Naive thymus-derived CD4-positive, alpha-beta T cell (primary cell): ENCODE data around the gene GABRG3. TPM values are rescaled to one million over a fixed set of nuclear protein-coding genes. Genes with fewer than 3 reads are reported as not detected.

ENCODE experiments used
- ATAC-seq: fragments of 150-1000 bp; cut with Tn5 transposase; 2 replicates; pipeline ENCODE4 v1.10.0; 2021; ENCODE audit warnings: mild to moderate bottlenecking, moderate library complexity
- CTCF ChIA-PET: fragments of 350-600 bp; sonication (Branson Sonifier 250); formaldehyde crosslinking; loops from one replicate; lab custom pipeline; 2021; ENCODE audit warnings: antibody characterized with exemption; lab: Charles Lee
- POLR2A ChIA-PET: fragments of 350-600 bp; sonication (Branson Sonifier 250); formaldehyde crosslinking; loops from one replicate; lab custom pipeline; 2021; ENCODE audit warnings: antibody characterized with exemption, inconsistent platforms; lab: Charles Lee
- DNase-seq, 9 donors: peaks; one replicate each; pipeline versions ENCODE4 v3.0.0 to v3.0.0-alpha.2; 2020 to 2022; ENCODE audit warnings: mixed read lengths in 1 of 9
- H3K27ac ChIP-seq: one replicate; pipeline ENCODE4 v1.7.0; 2013; ENCODE audit warnings: mild to moderate bottlenecking, low read depth, low read length, moderate library complexity
- H3K27me3 ChIP-seq, 2 donors: one replicate each; pipeline ENCODE4 v1.7.0; 2013; ENCODE audit warnings: low read length in 2 of 2, mild to moderate bottlenecking in 2 of 2, moderate library complexity in 2 of 2; ENCODE audit not compliant: control insufficient read depth in 2 of 2, insufficient read depth in 2 of 2
- H3K36me3 ChIP-seq, 3 experiments: 1 replicate in 2 of 3; 2 replicates in 1 of 3; pipeline ENCODE4 v1.7.0; 2013; ENCODE audit warnings: low read length in 3 of 3, mild to moderate bottlenecking in 3 of 3, moderate library complexity in 1 of 3; ENCODE audit not compliant: insufficient read depth in 3 of 3, control insufficient read depth in 2 of 3
- H3K4me1 ChIP-seq, 2 donors: one replicate each; pipeline ENCODE4 v1.7.0; 2013; ENCODE audit warnings: low read length in 2 of 2, mild to moderate bottlenecking in 2 of 2, moderate library complexity in 1 of 2; ENCODE audit not compliant: control insufficient read depth in 2 of 2, insufficient read depth in 2 of 2
- H3K4me3 ChIP-seq: 2 replicates; pipeline ENCODE4 v1.7.0; 2013; ENCODE audit warnings: mild to moderate bottlenecking, low read length
- H3K9me3 ChIP-seq, 3 experiments: 1 replicate in 2 of 3; 2 replicates in 1 of 3; pipeline ENCODE4 v1.7.0; 2013; ENCODE audit warnings: low read length in 3 of 3; ENCODE audit not compliant: control insufficient read depth in 2 of 3
- H3K27ac Mint-ChIP-seq, 9 donors: one replicate each; pipeline ENCODE4 v1.8.0; 2020 to 2022; ENCODE audit warnings: mixed read lengths in 9 of 9, mild to moderate bottlenecking in 8 of 9, moderate library complexity in 5 of 9, inconsistent platforms in 2 of 9
- H3K27me3 Mint-ChIP-seq, 5 donors: one replicate each; pipeline ENCODE4 v1.8.0; 2021 to 2022; ENCODE audit warnings: mixed read lengths in 5 of 5, mild to moderate bottlenecking in 1 of 5
- H3K36me3 Mint-ChIP-seq, 5 donors: one replicate each; pipeline ENCODE4 v1.8.0; 2020 to 2022; ENCODE audit warnings: mixed read lengths in 5 of 5, mild to moderate bottlenecking in 3 of 5, inconsistent platforms in 1 of 5
- H3K4me1 Mint-ChIP-seq, 7 donors: one replicate each; pipeline ENCODE4 v1.8.0; 2020 to 2022; ENCODE audit warnings: mixed read lengths in 7 of 7, mild to moderate bottlenecking in 3 of 7, inconsistent platforms in 1 of 7
- H3K4me3 Mint-ChIP-seq, 10 donors: one replicate each; pipeline ENCODE4 v1.8.0; 2020 to 2022; ENCODE audit warnings: mild to moderate bottlenecking in 10 of 10, mixed read lengths in 10 of 10, moderate library complexity in 6 of 10, inconsistent platforms in 2 of 10
- H3K9me3 Mint-ChIP-seq, 11 donors: one replicate each; pipeline ENCODE4 v1.8.0; 2020 to 2022; ENCODE audit warnings: mixed read lengths in 11 of 11, mild to moderate bottlenecking in 4 of 11, inconsistent platforms in 1 of 11, moderate library complexity in 1 of 11
- intact Hi-C, 2 donors: fragments of 100-400 bp; cut with micrococcal nuclease; formaldehyde crosslinking; loops; one replicate each; pipeline ENCODE4 v1.15.1; 2023
- polyA plus RNA-seq, 2 donors: library from polyadenylated mRNA; unstranded; fragments of 300-500 nt; fragmentation: Illumina TruSeq; gene quantifications; one replicate each; pipeline ENCODE4 v1.2.3, GENCODE V29; 2021
- total RNA-seq, 6 experiments: library from RNA in 5 of 6; stranded (reverse) in 5 of 6; gene quantifications; 1 replicate in 5 of 6; 2 replicates in 1 of 6; pipeline ENCODE4 v1.2.3 and lab custom pipeline; 2021 to 2026

Gene GABRG3
- total and polyA plus RNA-seq, 7 experiments from 2014 or later = not detected

DNA sequence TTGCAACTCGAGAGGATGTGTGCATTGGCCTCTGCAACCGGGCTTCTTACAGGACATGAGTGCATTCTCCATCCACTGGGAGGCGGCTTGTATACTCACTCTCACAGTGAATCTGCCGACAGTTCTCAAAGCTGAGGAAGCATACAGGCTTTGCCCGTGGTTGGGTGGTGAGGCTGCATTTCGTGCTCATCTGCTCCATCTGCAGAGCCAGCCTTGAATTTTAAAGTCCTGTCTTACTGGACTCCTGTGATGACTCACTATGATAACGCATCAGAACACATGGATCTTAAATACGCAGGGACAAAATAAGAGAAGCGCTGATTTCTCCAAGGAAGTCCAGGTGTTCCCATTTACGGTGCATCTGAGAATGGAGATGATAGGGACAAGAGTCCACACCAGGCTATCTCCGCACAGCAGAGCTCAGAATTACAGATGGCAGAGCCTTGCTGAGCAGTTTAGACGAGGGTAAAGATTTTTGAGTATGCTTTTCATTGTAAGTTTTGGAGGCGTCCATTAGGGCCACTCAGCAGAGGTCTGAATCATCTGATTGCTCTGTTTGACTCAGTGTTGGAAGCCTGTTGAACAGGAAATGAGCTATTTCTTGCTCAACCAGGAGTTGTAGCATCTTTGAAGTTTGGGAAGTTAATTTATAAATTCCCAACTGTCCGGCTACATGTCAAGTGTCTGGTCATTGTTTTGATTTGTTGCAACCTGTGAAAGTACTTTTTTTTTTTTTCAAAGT is 87.1 kb downstream of the GABRG3 start:
- H3K4me3 ChIP-seq = no peak overlapping the region

GRCh38 chr15:27058939-27059338 is 88.0 kb downstream of the GABRG3 start:
- H3K4me3 Mint-ChIP-seq = no peak overlapping the region
- DNase-seq (no peak), ATAC-seq (no peak)
- no peaks in the 10 kb centered on the region for H3K36me3 ChIP-seq
- H3K36me3 Mint-ChIP-seq = no peaks in the 10 kb centered on the region
- no peaks in the 10 kb centered on the region for H3K27me3 Mint-ChIP-seq
- intact Hi-C loops = no loop called here
- ChIA-PET CTCF (no interaction called here), POLR2A (no interaction called here)
- no peaks in the 10 kb centered on the region for H3K4me1 ChIP-seq
- H3K27ac Mint-ChIP-seq = no peak overlapping the region
- no peak overlapping the region for H3K4me3 ChIP-seq
- H3K9me3 Mint-ChIP-seq = peaks cover 0 to 15% (median 2%) of the 10 kb centered on the region in 11 donors
- no peaks in the 10 kb centered on the region for H3K27me3 ChIP-seq
- H3K9me3 ChIP-seq = no peaks in the 10 kb centered on the region
- H3K4me1 Mint-ChIP-seq = no peaks in the 10 kb centered on the region
- no peak overlapping the region for H3K27ac ChIP-seq

More for the DNA sequence above, 87.1 kb downstream of the GABRG3 start:
- Mint-ChIP-seq H3K36me3 (no peaks in the 10 kb centered on the region), H3K27me3 (no peaks in the 10 kb centered on the region), H3K4me1 (no peaks in the 10 kb centered on the region), H3K27ac (no peak overlapping the region), H3K4me3 (no peak overlapping the region), H3K9me3 (peaks cover 0 to 11% (median 2%) of the 10 kb centered on the region in 11 donors)
- ChIA-PET POLR2A (no interaction called here), CTCF (interaction anchor here (0.6 kb wide), 1 partner anchor 55 kb away, joined by 3 read pairs; no protein-coding TSS in a partner anchor)
- ATAC-seq = no peak
- intact Hi-C loops = no loop called here
- no peak for DNase-seq
- Histone ChIP-seq H3K27me3 (no peaks in the 10 kb centered on the region), H3K4me1 (no peaks in the 10 kb centered on the region), H3K9me3 (no peaks in the 10 kb centered on the region), H3K27ac (no peak overlapping the region), H3K36me3 (no peaks in the 10 kb centered on the region)

DNA sequence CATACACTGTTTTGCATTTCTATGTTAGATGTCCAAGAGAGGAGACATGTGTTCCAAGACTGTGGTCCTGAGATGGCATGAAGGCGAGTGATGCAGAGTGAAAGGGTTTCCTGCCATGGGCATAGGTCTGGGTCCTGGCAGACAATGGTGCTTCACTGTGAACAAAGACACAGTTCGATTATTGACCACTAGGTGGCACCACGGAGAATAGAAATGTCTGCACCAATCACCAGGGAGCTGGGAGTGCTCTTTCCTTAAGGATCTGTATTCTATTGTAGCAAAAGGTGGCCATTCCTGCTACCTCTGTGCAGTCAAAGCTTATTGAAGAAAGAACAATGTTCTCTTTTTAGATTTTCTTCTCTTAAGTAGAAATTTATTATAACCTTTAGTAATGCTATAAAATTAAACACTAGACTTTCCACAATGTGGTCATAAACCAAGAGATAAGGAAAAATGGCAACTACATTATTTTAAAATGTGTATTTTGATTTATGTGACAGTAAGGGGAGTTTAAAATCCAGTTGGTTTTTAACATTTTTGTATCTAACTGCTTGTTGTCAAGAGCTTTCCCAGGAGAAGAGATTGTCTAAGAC is 88.7 kb downstream of the GABRG3 start:
- H3K27ac Mint-ChIP-seq = no peak overlapping the region
- intact Hi-C loops = no loop called here
- Histone ChIP-seq H3K27ac (no peak overlapping the region), H3K36me3 (no peaks in the 10 kb centered on the region), H3K4me1 (no peaks in the 10 kb centered on the region), H3K9me3 (no peaks in the 10 kb centered on the region), H3K27me3 (no peaks in the 10 kb centered on the region), H3K4me3 (no peak overlapping the region)
- no peaks in the 10 kb centered on the region for H3K36me3 Mint-ChIP-seq
- ChIA-PET CTCF (no interaction called here), POLR2A (no interaction called here)
- H3K4me1 Mint-ChIP-seq = no peaks in the 10 kb centered on the region
- ATAC-seq = no peak
- no peaks in the 10 kb centered on the region for H3K27me3 Mint-ChIP-seq
- H3K4me3 Mint-ChIP-seq = no peak overlapping the region
- H3K9me3 Mint-ChIP-seq = peaks cover 0 to 15% (median 3%) of the 10 kb centered on the region in 11 donors
- DNase-seq = peak in 1 of 9 donors; percentile 23

GRCh38 chr15:27061739-27062138 is 90.8 kb downstream of the GABRG3 start:
- no peak overlapping the region for H3K27ac Mint-ChIP-seq
- ATAC-seq = no peak
- H3K36me3 Mint-ChIP-seq = peaks cover 0 to 7% (median 0%) of the 10 kb centered on the region in 5 donors
- CTCF ChIA-PET = no interaction called here
- Histone ChIP-seq H3K4me3 (no peak overlapping the region), H3K9me3 (no peaks in the 10 kb centered on the region), H3K4me1 (no peaks in the 10 kb centered on the region), H3K27me3 (no peaks in the 10 kb centered on the region), H3K27ac (no peak overlapping the region), H3K36me3 (no peaks in the 10 kb centered on the region)
- peaks cover 0 to 28% (median 9%) of the 10 kb centered on the region in 11 donors for H3K9me3 Mint-ChIP-seq
- no peaks in the 10 kb centered on the region for H3K4me1 Mint-ChIP-seq
- no peak overlapping the region for H3K4me3 Mint-ChIP-seq
- intact Hi-C loops = no loop called here
- no peaks in the 10 kb centered on the region for H3K27me3 Mint-ChIP-seq
- DNase-seq = no peak
- POLR2A ChIA-PET = no interaction called here

DNA sequence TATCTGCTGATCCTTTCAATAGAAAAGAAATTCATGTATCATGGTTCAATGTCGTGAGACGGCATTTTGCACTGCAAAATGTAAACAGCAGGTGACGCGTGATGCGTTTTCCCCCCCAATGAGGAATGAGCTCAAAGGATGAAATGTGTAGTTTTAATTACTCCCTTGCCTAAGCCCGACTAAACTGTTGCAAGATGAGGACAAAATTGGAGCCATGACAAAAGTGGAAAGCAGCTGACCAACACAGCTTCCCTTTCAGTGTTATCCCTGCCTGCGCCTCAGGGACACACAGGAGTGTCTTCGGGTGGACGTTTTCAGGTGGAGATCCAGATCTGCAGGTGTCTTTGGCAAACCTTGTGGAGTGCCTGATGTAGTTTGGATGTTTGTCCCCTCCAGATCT is 92.0 kb downstream of the GABRG3 start:
- no peak overlapping the region for H3K27ac ChIP-seq
- CTCF ChIA-PET = no interaction called here
- H3K4me3 Mint-ChIP-seq = no peak overlapping the region

DNA sequence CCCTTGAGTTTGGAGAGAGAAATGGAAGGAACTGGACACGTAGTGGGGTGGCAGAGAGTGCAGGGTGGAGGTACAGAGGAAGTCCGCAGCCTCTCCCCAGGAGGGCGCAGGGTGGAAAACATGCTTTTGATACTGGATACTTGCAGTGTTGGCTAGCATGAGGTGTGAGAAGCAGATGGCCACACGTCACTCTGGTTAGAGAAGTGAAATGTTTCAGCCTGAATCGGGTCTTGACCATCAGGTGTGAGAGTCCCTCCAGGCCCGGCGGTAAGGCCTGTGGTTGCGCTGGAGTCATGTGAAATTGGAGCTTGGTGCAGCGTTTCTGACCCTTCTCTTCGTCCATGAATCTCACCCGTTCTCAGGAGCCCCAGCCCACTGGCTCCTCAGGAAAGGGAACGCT is 93.1 kb downstream of the GABRG3 start:
- H3K36me3 ChIP-seq = no peaks in the 10 kb centered on the region
- no peaks in the 10 kb centered on the region for H3K27me3 ChIP-seq
- ChIA-PET CTCF (no interaction called here), POLR2A (no interaction called here)
- peaks cover 0 to 16% (median 0%) of the 10 kb centered on the region in 3 experiments for H3K9me3 ChIP-seq
- H3K27ac ChIP-seq = no peak overlapping the region
- Mint-ChIP-seq H3K4me1 (no peaks in the 10 kb centered on the region), H3K27me3 (no peaks in the 10 kb centered on the region), H3K9me3 (peaks cover 5 to 45% (median 19%) of the 10 kb centered on the region in 11 donors), H3K4me3 (no peak overlapping the region), H3K27ac (no peak overlapping the region), H3K36me3 (peaks cover 0 to 13% (median 4%) of the 10 kb centered on the region in 5 donors)
- no peaks in the 10 kb centered on the region for H3K4me1 ChIP-seq
- DNase-seq (no peak), ATAC-seq (no peak)
- intact Hi-C loops = no loop called here
- no peak overlapping the region for H3K4me3 ChIP-seq

More for the DNA sequence above, 92.0 kb downstream of the GABRG3 start:
- no peaks in the 10 kb centered on the region for H3K27me3 ChIP-seq
- Mint-ChIP-seq H3K27me3 (no peaks in the 10 kb centered on the region), H3K9me3 (peaks cover 5 to 34% (median 14%) of the 10 kb centered on the region in 11 donors), H3K4me1 (no peaks in the 10 kb centered on the region), H3K36me3 (peaks cover 0 to 12% (median 4%) of the 10 kb centered on the region in 5 donors), H3K27ac (no peak overlapping the region)
- POLR2A ChIA-PET = no interaction called here
- ATAC-seq = no peak
- no peak for DNase-seq
- no peaks in the 10 kb centered on the region for H3K36me3 ChIP-seq
- no peak overlapping the region for H3K4me3 ChIP-seq
- intact Hi-C loops = no loop called here
- H3K9me3 ChIP-seq = peaks cover 0 to 9% (median 0%) of the 10 kb centered on the region in 3 experiments
- no peaks in the 10 kb centered on the region for H3K4me1 ChIP-seq
